Fibroblast of skin of scalp (primary cell): Measurements from ENCODE around the gene TEAD4.

ENCODE experiments used
- DNase-seq: peaks from one replicate; pipeline ENCODE4 v3.0.0-alpha.2; 2013

Gene TEAD4

DNA sequence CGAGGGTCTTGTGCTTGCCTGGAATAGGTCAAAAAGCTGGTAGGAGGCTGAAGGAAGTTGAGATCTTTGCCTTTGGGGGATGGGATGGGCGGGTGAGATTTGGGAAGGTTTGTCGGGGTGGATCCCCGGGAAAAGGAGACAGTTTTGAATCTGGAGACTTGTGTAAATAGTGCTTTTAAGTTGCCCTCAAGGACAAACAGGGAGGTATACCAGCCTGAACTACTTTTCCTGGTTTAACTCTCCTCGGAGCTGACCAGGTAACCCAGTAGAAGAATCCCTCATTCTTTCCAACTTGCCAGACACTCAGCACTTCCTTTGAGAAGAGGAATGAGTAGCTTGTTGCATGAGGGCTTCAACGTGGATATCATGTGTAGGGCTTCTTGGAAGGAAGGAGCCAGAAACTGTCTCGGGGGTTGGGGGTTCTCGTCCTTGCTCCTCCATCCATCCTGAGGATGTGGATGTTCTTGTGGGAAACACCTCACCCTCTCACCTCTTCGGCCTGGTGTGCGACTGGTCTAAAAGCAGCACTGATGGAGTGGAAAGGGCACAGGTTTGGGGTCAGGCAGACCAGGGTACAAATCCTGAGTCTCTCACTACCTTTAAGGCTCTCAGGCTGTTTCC, 1.9 kb downstream of the TEAD4 start:
- DNase-seq, result no peak

- DNase-seq, result no peak
Measured at GRCh38 chr12:2961705-2962104, 2.5 kb downstream of the TEAD4 start.

- no peak for DNase-seq
Measured at GRCh38 chr12:2963154-2963759, 4.1 kb downstream of the TEAD4 start.

DNA sequence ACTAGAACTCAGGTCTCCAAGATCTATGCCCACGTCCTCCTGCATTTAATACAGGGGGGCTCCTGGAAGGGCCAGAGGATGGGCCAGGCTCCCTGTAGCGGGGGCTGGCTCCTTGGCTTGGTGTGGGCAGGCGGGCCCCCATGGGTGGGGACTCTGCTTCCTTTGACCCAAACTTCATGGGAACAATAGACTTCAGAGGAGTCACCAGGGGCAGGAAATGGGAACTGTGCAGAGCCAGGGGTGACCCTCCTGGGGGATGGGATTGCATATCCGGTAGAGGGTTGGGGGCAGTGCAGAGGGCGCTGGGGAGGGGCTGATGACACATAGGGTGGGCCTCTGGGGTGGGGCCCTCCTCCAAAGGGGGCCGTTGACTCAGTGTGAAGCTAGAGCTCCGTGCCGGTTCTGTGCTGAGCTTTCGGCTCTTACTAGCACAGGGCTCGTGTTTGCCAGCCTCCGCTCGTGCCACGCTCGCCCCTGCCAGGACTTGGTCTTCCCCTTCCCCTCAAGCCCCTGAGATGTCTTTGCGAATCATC, 4.6 kb downstream of the TEAD4 start:
- DNase-seq, result peak; percentile 64

- no peak for DNase-seq
Measured at GRCh38 chr12:2967651-2968050, 8.5 kb downstream of the TEAD4 start.

GRCh38 chr12:2970744-2971143, 11.5 kb downstream of the TEAD4 start:
- DNase-seq, result no peak

DNA sequence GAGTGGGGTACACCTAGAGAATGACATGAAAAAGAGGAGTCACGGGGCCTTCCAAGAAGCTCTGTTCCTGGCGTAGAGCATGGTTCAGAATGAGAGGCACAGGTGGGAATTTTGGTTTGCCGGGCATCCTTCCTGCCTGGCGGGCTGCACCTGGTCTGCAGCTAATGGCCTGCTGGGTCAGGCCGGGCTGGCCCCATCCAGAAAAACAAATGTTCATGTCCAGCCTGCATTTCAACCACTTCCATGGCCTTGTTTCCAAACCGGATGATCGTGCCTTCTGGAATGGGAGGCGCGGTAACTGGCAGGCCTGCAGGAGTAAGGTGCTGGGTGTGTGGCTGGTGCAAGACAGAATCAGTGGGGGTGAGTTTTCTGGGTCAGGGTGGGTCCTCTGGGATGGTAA, 14.4 kb downstream of the TEAD4 start:
- DNase-seq, result no peak

- peak; percentile 38 for DNase-seq
Measured at GRCh38 chr12:2974560-2974971, 15.4 kb downstream of the TEAD4 start.

DNA sequence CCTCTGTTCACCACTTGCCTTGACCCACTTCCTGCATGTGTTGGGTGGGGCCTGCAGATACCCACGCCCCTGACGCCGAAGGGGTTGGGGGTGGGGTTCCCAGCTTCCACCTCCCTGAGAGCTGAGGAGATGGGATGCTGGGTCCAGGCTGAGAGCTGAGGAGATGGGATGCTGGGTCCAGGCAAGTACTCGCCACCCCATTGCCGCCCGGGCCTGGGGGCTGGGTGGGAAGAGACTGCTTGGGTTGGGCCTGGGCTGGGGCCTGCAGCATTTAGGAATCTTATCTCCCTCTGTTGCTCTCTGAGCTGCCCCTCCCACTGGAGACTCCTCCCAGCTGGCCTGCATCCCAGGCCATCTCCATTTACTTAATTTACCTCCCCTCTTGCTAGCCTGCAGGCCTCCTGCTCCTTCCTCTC, 17.4 kb downstream of the TEAD4 start:
- no peak for DNase-seq

DNA sequence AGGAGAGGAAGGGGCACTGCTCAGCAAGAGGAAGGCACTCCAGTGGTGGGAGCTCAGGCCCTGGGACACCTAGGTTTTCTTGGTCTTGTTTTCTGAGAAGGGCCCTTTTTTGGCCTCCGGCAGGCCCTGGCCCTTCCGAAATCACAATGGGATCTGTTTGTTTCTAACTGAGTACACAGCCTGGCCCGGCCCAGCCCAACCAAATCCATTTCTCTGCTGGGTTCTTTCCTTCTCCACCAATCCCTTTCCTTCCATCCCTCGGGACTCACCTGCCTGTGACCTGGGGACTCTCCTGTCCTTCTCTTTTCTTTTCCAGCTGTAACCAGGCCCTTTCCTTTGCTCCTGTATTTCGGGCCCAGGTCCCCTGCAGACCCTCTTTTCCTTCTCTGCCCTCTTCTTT, 18.6 kb downstream of the TEAD4 start:
- no peak for DNase-seq

DNA sequence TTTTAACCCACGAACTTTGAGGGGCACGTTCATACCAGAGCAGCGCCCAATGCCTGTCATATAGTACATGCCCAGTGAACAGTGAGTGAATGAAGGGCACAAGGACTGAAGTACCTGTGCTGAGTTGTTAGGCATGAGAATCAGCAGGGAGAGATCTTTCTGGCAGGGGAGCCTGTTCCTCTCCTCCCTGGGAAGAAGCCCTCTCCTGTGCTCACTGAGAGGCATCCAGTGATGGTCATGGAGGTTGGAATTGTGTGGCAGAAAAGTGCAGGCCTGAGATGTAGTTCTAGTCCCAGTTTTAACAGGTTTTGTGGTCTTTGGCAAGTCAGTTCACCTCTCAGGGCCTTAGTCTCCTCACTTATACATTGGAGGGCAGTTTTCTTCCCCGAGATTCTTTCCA, 20.6 kb downstream of the TEAD4 start:
- no peak for DNase-seq

GRCh38 chr12:2980630-2981029, 21.4 kb downstream of the TEAD4 start:
- DNase-seq, result no peak

DNA sequence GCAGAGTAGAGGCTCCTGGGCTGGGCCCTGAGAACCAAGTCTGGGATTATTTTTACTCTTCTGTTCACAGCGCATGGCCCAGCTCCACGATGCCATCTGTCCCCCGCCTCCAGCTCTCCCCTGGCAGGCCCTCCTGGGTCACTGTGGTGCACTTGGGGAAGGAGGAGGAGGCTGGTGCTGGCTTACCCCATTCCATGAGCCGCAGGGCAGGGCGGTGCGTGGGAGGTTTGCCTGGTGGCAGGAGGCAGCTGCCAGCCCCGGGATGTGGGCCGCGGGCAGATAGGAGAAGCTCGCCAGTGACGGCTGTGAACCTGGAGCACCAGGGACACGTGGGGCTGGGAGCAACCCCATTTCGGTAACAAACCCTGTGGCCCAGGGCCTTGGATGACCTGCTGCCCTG, 23.2 kb downstream of the TEAD4 start:
- no peak for DNase-seq

DNA sequence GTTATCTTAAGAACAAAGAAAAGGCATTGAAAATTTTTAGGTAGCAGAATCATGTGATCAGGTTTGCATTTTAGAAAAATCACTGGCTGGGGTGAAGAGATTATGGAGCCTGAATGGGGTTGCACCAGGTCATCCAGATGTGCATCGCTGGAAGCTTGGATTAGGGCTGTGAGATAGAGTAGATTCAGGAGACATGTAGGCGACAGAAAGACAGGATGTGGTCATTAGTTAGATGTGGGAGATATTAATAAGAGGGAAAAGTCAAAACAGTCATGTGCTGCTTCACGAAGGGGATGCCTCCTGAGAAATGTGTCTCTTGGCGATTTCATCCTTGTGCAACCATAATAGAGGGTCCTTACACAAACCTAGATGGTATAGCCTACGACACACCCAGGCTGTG, 25.1 kb downstream of the TEAD4 start:
- no peak for DNase-seq

GRCh38 chr12:2984698-2985097, 25.5 kb downstream of the TEAD4 start:
- no peak for DNase-seq

DNA sequence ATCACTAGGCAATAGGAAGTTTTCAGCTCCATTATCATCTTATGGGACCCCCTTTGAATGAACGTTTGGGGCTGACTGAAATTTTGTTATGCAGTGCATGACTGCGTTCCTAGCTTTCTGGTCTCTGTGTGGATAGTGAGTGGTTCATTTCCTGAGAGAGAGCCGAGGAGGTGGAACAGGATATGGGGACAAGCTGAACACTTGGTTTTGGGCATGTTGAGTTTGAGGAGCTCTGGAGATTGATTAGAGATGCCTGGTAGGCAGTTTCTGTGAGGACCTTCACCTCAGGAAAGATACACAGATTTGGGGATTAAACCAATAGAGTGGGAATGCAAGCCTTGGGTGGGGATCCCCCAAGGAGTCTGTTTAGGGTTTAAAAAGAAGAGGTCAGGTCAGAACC, 27.7 kb downstream of the TEAD4 start:
- DNase-seq, result no peak

GRCh38 chr12:2988494-2988893, 29.3 kb downstream of the TEAD4 start:
- DNase-seq, result no peak

GRCh38 chr12:2992724-2993123, 33.5 kb downstream of the TEAD4 start:
- no peak for DNase-seq

DNA sequence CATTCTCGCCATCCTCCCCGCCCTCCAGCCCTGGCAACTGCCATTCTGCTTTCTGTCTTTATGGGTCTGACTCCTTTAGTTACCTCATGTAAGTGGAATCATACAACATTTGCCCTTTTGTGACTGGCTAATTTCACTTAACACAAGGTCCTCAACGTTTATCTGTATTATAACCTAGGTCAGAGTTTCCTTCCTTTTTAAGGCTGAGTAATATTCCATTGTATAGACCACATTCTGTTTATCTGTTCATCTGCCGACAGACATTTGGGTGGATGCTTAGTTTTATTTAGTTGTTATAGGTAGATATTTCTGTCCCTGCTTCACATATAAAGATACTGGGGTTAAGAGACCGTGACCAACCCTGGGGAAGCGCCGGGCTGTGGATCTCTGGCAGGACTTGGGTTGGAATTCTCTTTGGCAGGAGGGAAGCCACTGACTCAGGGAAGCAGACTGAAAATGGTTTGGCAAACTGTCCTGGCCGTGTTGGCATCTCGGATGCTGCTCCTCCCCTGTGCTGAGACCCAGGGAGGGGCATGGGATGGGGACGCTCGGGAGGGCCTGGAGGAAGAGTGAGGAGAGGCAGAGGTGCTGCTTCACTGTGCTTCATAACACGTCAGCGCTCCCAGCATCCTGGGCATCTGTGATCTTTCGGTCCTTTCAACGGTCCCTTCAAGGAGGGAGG, 38.9 kb downstream of the TEAD4 start:
- DNase-seq, result no peak

GRCh38 chr12:2998789-2999264, 39.6 kb downstream of the TEAD4 start:
- peak; percentile 84 for DNase-seq

DNA sequence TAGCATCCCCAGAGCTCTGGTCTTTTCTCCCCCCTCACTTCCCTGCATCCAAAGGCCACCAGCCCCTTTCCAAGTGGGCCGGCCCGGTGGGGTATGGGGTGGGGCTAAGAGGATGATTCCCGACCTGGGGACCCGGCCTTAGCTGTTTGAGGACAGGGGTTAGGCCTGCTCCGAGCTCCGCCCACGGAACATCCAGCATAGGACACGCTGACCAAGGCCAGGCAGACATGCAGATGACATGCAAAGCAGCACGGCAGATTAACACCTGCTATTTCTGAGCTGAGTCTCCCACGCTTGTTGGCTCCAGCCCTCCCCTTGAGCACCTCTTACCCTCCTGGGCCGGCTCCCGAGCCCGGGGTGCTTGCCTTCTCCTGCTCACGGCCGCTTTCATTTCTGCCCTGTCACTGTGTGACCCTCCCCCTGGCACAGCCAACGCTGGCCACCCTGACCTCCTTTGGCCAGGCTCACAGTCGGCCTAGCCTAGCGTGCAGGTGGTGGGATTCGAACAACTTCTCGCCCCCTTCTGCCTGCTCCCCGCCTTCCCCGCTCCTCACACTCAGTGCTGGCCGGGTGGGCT, 40.2 kb downstream of the TEAD4 start:
- no peak for DNase-seq

DNA sequence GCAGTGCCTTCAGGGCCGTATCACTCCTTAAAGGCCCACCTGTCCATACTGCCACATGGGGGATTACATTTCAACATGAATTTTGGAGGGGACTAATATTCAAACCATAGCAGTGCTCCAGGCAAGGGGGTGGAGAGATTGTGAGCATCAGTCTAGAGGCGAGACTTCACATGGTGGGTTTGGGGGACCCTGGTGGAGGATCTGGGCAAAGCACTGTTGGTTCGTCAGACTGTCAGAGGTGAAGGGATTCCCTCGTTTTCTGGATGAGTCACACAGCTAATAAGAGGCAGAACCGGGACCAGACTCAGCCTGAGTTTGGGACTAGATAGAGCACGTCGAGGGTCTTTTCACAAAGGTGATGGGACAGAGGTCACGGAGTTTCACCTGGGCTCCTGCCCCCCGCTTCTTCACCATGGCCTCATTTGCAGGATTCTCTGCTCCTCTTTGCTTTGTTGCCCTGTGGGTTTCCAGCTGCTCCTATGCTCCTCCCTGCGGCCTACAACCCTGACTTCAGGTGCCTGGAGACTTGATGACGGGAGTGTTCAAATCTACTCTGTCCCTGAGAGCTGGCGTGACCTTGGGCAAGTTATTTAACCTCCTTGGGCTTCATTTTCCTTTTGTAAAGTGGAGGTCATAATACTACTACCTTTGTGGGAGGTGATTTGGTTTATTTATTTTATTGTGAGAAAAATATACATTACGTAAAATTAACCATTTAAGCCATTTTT, 41.5 kb downstream of the TEAD4 start:
- no peak for DNase-seq

GRCh38 chr12:3002646-3003045, 43.4 kb downstream of the TEAD4 start:
- DNase-seq, result no peak
